ENCODE data around the gene UBD.

The UBD gene

DNA sequence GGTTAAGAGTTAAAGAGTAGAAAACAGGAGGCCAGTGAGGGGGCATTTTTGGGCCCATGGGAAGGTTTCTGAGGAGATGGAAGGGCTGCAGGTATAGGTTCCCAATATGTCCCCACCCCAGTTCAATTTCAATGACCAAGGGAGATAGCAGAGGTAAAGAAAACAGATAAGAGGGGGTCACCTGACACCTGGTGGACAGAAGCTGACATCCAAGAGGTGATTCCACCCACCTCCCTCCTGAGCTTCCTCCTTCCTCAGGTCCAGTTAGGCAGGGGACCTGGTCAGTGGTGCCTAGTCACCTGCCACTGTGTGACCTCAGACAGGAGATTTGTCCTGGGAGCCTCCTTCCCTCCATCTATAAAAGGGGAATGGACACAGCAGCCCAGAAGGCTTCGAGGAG, 42.3 kb downstream of the UBD start:
- Histone ChIP-seq H3K4me1 (ENCODE audit: insufficient read depth, low read length, poor library complexity, severe bottlenecking) (peaks cover 48% of the 10 kb centered on the region), H4K20me1 (ENCODE audit: insufficient read depth, low read length, poor library complexity, severe bottlenecking) (no peaks in the 10 kb centered on the region), H3K9me2 (replicated peaks; ENCODE audit: low read depth, low read length) (no peaks in the 10 kb centered on the region), H3F3A (ENCODE audit: low read depth) (no peaks in the 10 kb centered on the region), H3K36me3 (ENCODE audit: insufficient read depth, low read length) (no peaks in the 10 kb centered on the region), H3K4me2 (ENCODE audit: low read depth, low read length, poor library complexity, severe bottlenecking) (no peak overlapping the region), H3K9ac (ENCODE audit: low read depth, low read length, poor library complexity, severe bottlenecking) (no peak overlapping the region), H3K9me3 (ENCODE audit: insufficient read depth, low read depth, low read length) (no peaks in the 10 kb centered on the region), H3K79me2 (ENCODE audit: insufficient read depth, low read length) (no peaks in the 10 kb centered on the region), H3K4me3 (ENCODE audit: low read length, poor library complexity, severe bottlenecking) (no peak overlapping the region), H3K27me3 (ENCODE audit: insufficient read depth, low read length, poor library complexity, severe bottlenecking) (no peaks in the 10 kb centered on the region), H2AFZ (ENCODE audit: low read length) (no peak overlapping the region)
- TF ChIP-seq EZH2phosphoT487 (IDR thresholded peaks at IDR 0.05; ENCODE audit: borderline replicate concordance), result no peak
- TF ChIP-seq, protein P1, sequence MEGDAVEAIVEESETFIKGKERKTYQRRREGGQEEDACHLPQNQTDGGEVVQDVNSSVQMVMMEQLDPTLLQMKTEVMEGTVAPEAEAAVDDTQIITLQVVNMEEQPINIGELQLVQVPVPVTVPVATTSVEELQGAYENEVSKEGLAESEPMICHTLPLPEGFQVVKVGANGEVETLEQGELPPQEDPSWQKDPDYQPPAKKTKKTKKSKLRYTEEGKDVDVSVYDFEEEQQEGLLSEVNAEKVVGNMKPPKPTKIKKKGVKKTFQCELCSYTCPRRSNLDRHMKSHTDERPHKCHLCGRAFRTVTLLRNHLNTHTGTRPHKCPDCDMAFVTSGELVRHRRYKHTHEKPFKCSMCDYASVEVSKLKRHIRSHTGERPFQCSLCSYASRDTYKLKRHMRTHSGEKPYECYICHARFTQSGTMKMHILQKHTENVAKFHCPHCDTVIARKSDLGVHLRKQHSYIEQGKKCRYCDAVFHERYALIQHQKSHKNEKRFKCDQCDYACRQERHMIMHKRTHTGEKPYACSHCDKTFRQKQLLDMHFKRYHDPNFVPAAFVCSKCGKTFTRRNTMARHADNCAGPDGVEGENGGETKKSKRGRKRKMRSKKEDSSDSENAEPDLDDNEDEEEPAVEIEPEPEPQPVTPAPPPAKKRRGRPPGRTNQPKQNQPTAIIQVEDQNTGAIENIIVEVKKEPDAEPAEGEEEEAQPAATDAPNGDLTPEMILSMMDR (conservative IDR thresholded peaks at IDR 0.05; ENCODE audit: low read length), result peak; percentile 14; the same call in 1 of the 2 replicates

DNA sequence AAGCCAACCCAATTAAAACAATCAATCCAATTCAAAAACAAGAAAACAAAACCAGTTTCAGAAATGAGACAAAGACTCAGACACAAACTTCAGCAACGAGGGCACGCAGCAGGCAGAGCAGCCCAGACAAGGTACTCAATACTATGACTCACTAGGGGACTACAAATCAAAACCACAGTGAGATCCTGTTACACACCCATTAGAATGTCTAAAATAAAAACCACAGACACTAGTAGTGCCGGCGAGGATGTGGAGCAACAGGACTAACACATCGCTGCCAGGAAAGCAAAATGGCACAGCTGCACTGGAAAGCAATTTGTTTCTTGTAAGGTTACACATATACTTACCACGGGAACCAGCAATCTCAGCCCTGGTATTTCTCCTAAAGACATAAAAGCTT, 43.4 kb downstream of the UBD start:
- peaks cover 39% of the 10 kb centered on the region for H3K4me1 ChIP-seq (ENCODE audit: insufficient read depth, low read length, poor library complexity, severe bottlenecking)
- H3F3A ChIP-seq (ENCODE audit: low read depth), result no peaks in the 10 kb centered on the region
- no peak overlapping the region for H2AFZ ChIP-seq (ENCODE audit: low read length)
- H3K9ac ChIP-seq (ENCODE audit: low read depth, low read length, poor library complexity, severe bottlenecking), result no peak overlapping the region
- H3K9me2 ChIP-seq (replicated peaks; ENCODE audit: low read depth, low read length), result no peaks in the 10 kb centered on the region
- no peak for TF ChIP-seq EZH2phosphoT487 (IDR thresholded peaks at IDR 0.05; ENCODE audit: borderline replicate concordance)
- TF ChIP-seq, protein P1 (conservative IDR thresholded peaks at IDR 0.05; ENCODE audit: low read length), result no peak
- no peaks in the 10 kb centered on the region for H3K27me3 ChIP-seq (ENCODE audit: insufficient read depth, low read length, poor library complexity, severe bottlenecking)
- no peaks in the 10 kb centered on the region for H3K79me2 ChIP-seq (ENCODE audit: insufficient read depth, low read length)
- H3K4me3 ChIP-seq (ENCODE audit: low read length, poor library complexity, severe bottlenecking), result peak overlapping the region; percentile 33
- no peaks in the 10 kb centered on the region for H3K36me3 ChIP-seq (ENCODE audit: insufficient read depth, low read length)
- H3K4me2 ChIP-seq (ENCODE audit: low read depth, low read length, poor library complexity, severe bottlenecking), result peak overlapping the region; percentile 48
- no peaks in the 10 kb centered on the region for H3K9me3 ChIP-seq (ENCODE audit: insufficient read depth, low read depth, low read length)
- no peaks in the 10 kb centered on the region for H4K20me1 ChIP-seq (ENCODE audit: insufficient read depth, low read length, poor library complexity, severe bottlenecking)

DNA sequence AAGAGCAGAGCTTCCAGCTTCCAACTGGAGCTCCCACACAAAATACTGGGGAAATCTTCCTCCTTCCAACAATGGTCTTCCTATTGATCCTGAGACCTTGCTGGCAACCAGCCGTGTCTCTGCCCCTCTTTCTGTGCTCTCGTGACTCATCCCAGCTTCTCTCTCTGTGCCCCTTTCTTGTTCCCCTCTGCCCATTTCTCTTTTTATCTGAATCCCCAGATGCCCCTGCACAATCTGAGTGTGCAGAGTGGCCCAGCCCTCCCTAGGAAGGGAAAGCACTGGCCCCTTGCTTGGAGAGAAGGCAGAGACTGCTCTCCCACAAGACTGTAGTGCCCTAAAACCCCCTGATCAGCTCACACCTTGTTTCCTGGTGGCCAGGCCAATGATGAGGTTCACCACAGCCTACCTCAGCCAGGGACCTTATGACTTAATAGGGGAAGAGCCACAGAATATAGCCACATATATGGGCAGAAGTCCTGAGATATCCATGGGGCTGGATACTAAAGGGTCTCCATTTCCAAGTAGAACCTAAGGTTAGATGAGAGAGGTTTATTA, 48.7 kb downstream of the UBD start:
- no peaks in the 10 kb centered on the region for H3K36me3 ChIP-seq (ENCODE audit: insufficient read depth, low read length)
- H3K4me3 ChIP-seq (ENCODE audit: low read length, poor library complexity, severe bottlenecking), result no peak overlapping the region
- no peak overlapping the region for H3K4me2 ChIP-seq (ENCODE audit: low read depth, low read length, poor library complexity, severe bottlenecking)
- H3K27me3 ChIP-seq (ENCODE audit: insufficient read depth, low read length, poor library complexity, severe bottlenecking), result no peaks in the 10 kb centered on the region
- H3K9ac ChIP-seq (ENCODE audit: low read depth, low read length, poor library complexity, severe bottlenecking), result no peak overlapping the region
- H2AFZ ChIP-seq (ENCODE audit: low read length), result no peak overlapping the region
- peaks cover 21% of the 10 kb centered on the region for H3K4me1 ChIP-seq (ENCODE audit: insufficient read depth, low read length, poor library complexity, severe bottlenecking)
- no peaks in the 10 kb centered on the region for H3K79me2 ChIP-seq (ENCODE audit: insufficient read depth, low read length)
- no peaks in the 10 kb centered on the region for H3F3A ChIP-seq (ENCODE audit: low read depth)
- no peaks in the 10 kb centered on the region for H4K20me1 ChIP-seq (ENCODE audit: insufficient read depth, low read length, poor library complexity, severe bottlenecking)
- no peaks in the 10 kb centered on the region for H3K9me2 ChIP-seq (replicated peaks; ENCODE audit: low read depth, low read length)
- no peaks in the 10 kb centered on the region for H3K9me3 ChIP-seq (ENCODE audit: insufficient read depth, low read depth, low read length)
- no peak for TF ChIP-seq EZH2phosphoT487 (IDR thresholded peaks at IDR 0.05; ENCODE audit: borderline replicate concordance)
- TF ChIP-seq, protein P1 (conservative IDR thresholded peaks at IDR 0.05; ENCODE audit: low read length), result no peak

All from Loucy (cell line).